Testis (tissue), 3 donors: ENCODE measurements around the gene CAMKK1. TPM values are rescaled to one million over a fixed set of nuclear protein-coding genes. Genes with fewer than 3 reads are reported as not detected.

Source experiments
- DNase-seq: peaks from one replicate; pipeline ENCODE4 v3.0.0-alpha.2; 2019
- H3K27ac ChIP-seq, 2 donors: fragments of 200-600 bp; sonication (generic); one replicate each; pipeline ENCODE4 v1.5.1; 2019
- H3K27me3 ChIP-seq: fragments of 200-600 bp; sonication (generic); one replicate; pipeline ENCODE4 v1.5.1; 2019
- H3K36me3 ChIP-seq: fragments of 200-600 bp; sonication (generic); one replicate; pipeline ENCODE4 v1.5.1; 2017; ENCODE audit warnings: low read depth; ENCODE audit errors: missing control alignments
- H3K4me1 ChIP-seq: fragments of 200-600 bp; sonication (generic); one replicate; pipeline ENCODE4 v1.5.1; 2019
- H3K4me3 ChIP-seq, 2 donors: fragments of 200-600 bp; sonication (generic); one replicate each; pipeline ENCODE4 v1.5.1; 2017 to 2019
- H3K9me3 ChIP-seq: fragments of 200-600 bp; sonication (generic); one replicate; pipeline ENCODE4 v1.5.1; 2017
- CTCF ChIP-seq, 3 experiments: fragments of 450-650 bp in 2 of 3; fragments of 200-600 bp in 1 of 3; sonication (generic) in 1 of 3; IDR thresholded peaks; one replicate each; pipeline ENCODE4 v1.5.1; 2016 to 2019; ENCODE audit warnings: antibody characterized with exemption in 3 of 3, mild to moderate bottlenecking in 2 of 3, moderate library complexity in 1 of 3
- POLR2A ChIP-seq: fragments of 450-650 bp; IDR thresholded peaks from one replicate; pipeline ENCODE4 v1.6.1; 2017; ENCODE audit warnings: antibody characterized with exemption, mild to moderate bottlenecking, moderate library complexity
- WGBS, 2 donors: methylation state at CpG; one replicate each; pipeline ENCODE4 v1.1.5; 2018; 5-methylcytosine and 5-hydroxymethylcytosine counted together
- intact Hi-C: fragments of 100-400 bp; cut with DNase I; formaldehyde crosslinking; loops from one replicate; pipeline ENCODE4 v1.15.1; 2023; ENCODE audit warnings: low total_unique reads
- polyA plus RNA-seq: library from polyadenylated mRNA; stranded (reverse); fragments of 350-450 nt; fragmentation: Illumina TruSeq; extraction: RNeasy Lipid Tissue Mini Kit (QIAGEN cat#74804); gene quantifications from one replicate; pipeline ENCODE4 v1.2.3, GENCODE V29; 2014; ENCODE audit warnings: low read depth, low replicate concordance; ENCODE audit not compliant: insufficient read depth
- total RNA-seq, 2 donors: library from RNA; depleted of rRNA; stranded (reverse); fragments of >200 nt; gene quantifications; one replicate each; pipeline ENCODE4 v1.2.3, GENCODE V29; 2016

CAMKK1 gene
- total and polyA plus RNA-seq, 3 donors from 2014 or later = 18.5 to 21.6 (median 19.7) TPM

- Histone ChIP-seq H3K36me3 (no peaks in the 10 kb centered on the region), H3K27ac (no peak overlapping the region), H3K4me3 (no peak overlapping the region), H3K9me3 (no peaks in the 10 kb centered on the region), H3K4me1 (peaks cover 16% of the 10 kb centered on the region), H3K27me3 (no peaks in the 10 kb centered on the region)
- intact Hi-C loops = no loop called here
- 74 to 78% methylated on average over 7 to 13 of the region's 14 CpGs for WGBS, 2 donors
- no peak for TF ChIP-seq CTCF (IDR thresholded peaks at IDR 0.05)
- TF ChIP-seq POLR2A = no peak
- no peak for DNase-seq
Measured at GRCh38 chr17:3885271-3885670, 7.6 kb downstream of the CAMKK1 start.

GRCh38 chr17:3884188-3884587 lies 8.7 kb downstream of the CAMKK1 start:
- Histone ChIP-seq H3K4me1 (peaks cover 14% of the 10 kb centered on the region), H3K36me3 (no peaks in the 10 kb centered on the region), H3K27ac (no peak overlapping the region), H3K9me3 (no peaks in the 10 kb centered on the region), H3K27me3 (no peaks in the 10 kb centered on the region), H3K4me3 (no peak overlapping the region)
- intact Hi-C loops = no loop called here
- 83 to 87% methylated on average over 9 to 12 of the region's 12 CpGs for WGBS, 2 donors
- no peak for TF ChIP-seq POLR2A
- no peak for TF ChIP-seq CTCF (IDR thresholded peaks at IDR 0.05)
- DNase-seq = no peak

GRCh38 chr17:3882276-3882675 lies 10.6 kb downstream of the CAMKK1 start:
- Histone ChIP-seq H3K4me1 (peaks cover 4% of the 10 kb centered on the region), H3K9me3 (no peaks in the 10 kb centered on the region), H3K4me3 (no peak overlapping the region), H3K27me3 (no peaks in the 10 kb centered on the region), H3K36me3 (no peaks in the 10 kb centered on the region), H3K27ac (no peak overlapping the region)
- TF ChIP-seq POLR2A (no peak), CTCF (IDR thresholded peaks at IDR 0.05) (no peak)
- WGBS, 2 donors = 82 to 85% methylated on average over 4 of the region's 4 CpGs
- DNase-seq = no peak
- intact Hi-C loops = no loop called here

- intact Hi-C loops = no loop called here
- H3K36me3 ChIP-seq = no peaks in the 10 kb centered on the region
- H3K4me3 ChIP-seq = no peak overlapping the region
- no peak overlapping the region for H3K27ac ChIP-seq
- TF ChIP-seq POLR2A = no peak
- no peak for TF ChIP-seq CTCF (IDR thresholded peaks at IDR 0.05)
- H3K4me1 ChIP-seq = peaks cover 4% of the 10 kb centered on the region
- DNase-seq = no peak
- no peaks in the 10 kb centered on the region for H3K27me3 ChIP-seq
- no peaks in the 10 kb centered on the region for H3K9me3 ChIP-seq
- WGBS, 2 donors = 91 to 92% methylated on average over 7 of the region's 7 CpGs
Measured at GRCh38 chr17:3880983-3881382, 11.9 kb downstream of the CAMKK1 start.

GRCh38 chr17:3879591-3880417 lies 13.0 kb downstream of the CAMKK1 start:
- Histone ChIP-seq H3K4me3 (no peak overlapping the region), H3K27ac (no peak overlapping the region), H3K4me1 (peaks cover 4% of the 10 kb centered on the region), H3K9me3 (no peaks in the 10 kb centered on the region), H3K36me3 (no peaks in the 10 kb centered on the region), H3K27me3 (no peaks in the 10 kb centered on the region)
- intact Hi-C loops = no loop called here
- 63 to 66% methylated on average over 19 to 24 of the region's 25 CpGs for WGBS, 2 donors
- no peak for TF ChIP-seq POLR2A
- no peak for TF ChIP-seq CTCF (IDR thresholded peaks at IDR 0.05)
- no peak for DNase-seq
